Prostate gland (tissue), 2 donors: ENCODE measurements around the gene CCDC188.

Experiments
- POLR2A ChIP-seq: fragments of 450-650 bp; IDR thresholded peaks from one replicate; pipeline ENCODE4 v1.6.1; 2016; ENCODE audit warnings: antibody characterized with exemption, mild to moderate bottlenecking
- TF ChIP-seq, protein P1 (sequence below), 4 experiments: fragments of 200-600 bp in 2 of 4; fragments of 450-650 bp in 2 of 4; sonication (generic) in 2 of 4; IDR thresholded peaks; 1 replicate in 3 of 4; 2 replicates in 1 of 4; pipeline ENCODE4 v1.5.1; 2016 to 2019; ENCODE audit warnings: antibody characterized with exemption in 4 of 4, mild to moderate bottlenecking in 2 of 4, moderate library complexity in 2 of 4

DNA sequence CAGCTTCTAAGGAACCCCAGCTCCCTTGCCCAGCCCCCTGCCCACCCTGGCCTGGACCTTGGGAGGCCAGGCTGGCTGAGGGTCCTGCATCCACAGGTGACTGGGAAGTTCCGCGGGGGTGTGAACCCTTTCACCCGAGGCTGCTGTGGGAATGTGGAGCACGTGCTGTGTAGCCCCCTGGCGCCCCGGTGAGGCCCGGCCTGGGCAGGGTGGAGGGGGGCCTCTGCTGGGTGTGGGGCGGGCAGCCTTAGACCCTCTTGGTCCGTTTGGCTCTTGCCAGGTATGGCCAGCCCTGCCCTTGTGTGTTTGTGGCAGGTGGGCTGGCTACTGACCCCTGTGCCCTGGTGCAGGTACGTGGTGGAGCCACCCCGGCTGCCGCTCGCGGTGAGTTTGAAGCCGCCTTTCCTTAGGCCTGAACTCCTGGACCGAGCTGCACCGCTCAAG lies 10.3 kb downstream of the CCDC188 start:
- TF ChIP-seq POLR2A: no peak
- TF ChIP-seq, protein P1, sequence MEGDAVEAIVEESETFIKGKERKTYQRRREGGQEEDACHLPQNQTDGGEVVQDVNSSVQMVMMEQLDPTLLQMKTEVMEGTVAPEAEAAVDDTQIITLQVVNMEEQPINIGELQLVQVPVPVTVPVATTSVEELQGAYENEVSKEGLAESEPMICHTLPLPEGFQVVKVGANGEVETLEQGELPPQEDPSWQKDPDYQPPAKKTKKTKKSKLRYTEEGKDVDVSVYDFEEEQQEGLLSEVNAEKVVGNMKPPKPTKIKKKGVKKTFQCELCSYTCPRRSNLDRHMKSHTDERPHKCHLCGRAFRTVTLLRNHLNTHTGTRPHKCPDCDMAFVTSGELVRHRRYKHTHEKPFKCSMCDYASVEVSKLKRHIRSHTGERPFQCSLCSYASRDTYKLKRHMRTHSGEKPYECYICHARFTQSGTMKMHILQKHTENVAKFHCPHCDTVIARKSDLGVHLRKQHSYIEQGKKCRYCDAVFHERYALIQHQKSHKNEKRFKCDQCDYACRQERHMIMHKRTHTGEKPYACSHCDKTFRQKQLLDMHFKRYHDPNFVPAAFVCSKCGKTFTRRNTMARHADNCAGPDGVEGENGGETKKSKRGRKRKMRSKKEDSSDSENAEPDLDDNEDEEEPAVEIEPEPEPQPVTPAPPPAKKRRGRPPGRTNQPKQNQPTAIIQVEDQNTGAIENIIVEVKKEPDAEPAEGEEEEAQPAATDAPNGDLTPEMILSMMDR (IDR thresholded peaks at IDR 0.05): no peak
